ENCODE measurements around the gene ZBTB47.

The ZBTB47 gene

GRCh38 chr3:42612217-42612616 is 41.3 kb upstream of the ZBTB47 start:
- Histone ChIP-seq H2AK5ac (ENCODE audit: low read length) (no peak overlapping the region), H4K12ac (ENCODE audit: low read depth, low read length) (no peak overlapping the region), H3K4me2 (ENCODE audit: low read length) (no peak overlapping the region), H2BK12ac (ENCODE audit: low read length) (no peak overlapping the region), H3K27me3 (ENCODE audit: insufficient read depth, low read length) (no peaks in the 10 kb centered on the region), H3K79me1 (ENCODE audit: low read length) (no peaks in the 10 kb centered on the region), H3K4me1 (ENCODE audit: control insufficient read depth in 1 of 2, insufficient read depth in 2 of 2, low read length in 2 of 2) (no peaks in the 10 kb centered on the region), H3K18ac (ENCODE audit: low read length) (no peak overlapping the region), H2BK5ac (ENCODE audit: low read depth, low read length, poor library complexity) (no peak overlapping the region), H3K9me3 (ENCODE audit: insufficient read depth, low read depth, low read length) (no peaks in the 10 kb centered on the region), H3K4me3 (ENCODE audit: low read depth, low read length) (no peak overlapping the region), H4K91ac (ENCODE audit: low read depth, low read length) (no peak overlapping the region), H3K9ac (ENCODE audit: low read length) (no peak overlapping the region), H4K8ac (ENCODE audit: low read depth, low read length) (no peak overlapping the region), H3K27ac (ENCODE audit: low read depth, low read length) (no peak overlapping the region), H3K14ac (ENCODE audit: low read length) (no peak overlapping the region), H3K79me2 (ENCODE audit: control insufficient read depth, insufficient read depth, low read length, poor library complexity) (peaks cover 2% of the 10 kb centered on the region), H3K23ac (ENCODE audit: low read length) (no peak overlapping the region), H3K4ac (ENCODE audit: low read depth, low read length) (no peak overlapping the region), H2BK120ac (ENCODE audit: insufficient read depth, low read length, poor library complexity) (no peak overlapping the region), H3K36me3 (ENCODE audit: control insufficient read depth in 1 of 2, insufficient read depth in 2 of 2, low read length in 2 of 2) (peaks cover 5 to 9% of the 10 kb centered on the region in 2 experiments), H2AFZ (ENCODE audit: insufficient read depth, low read length, poor library complexity) (no peak overlapping the region)
- no peak for DNase-seq
- no CpG with 5 or more reads among the region's 1 CpG for WGBS (ENCODE audit: extremely low coverage, insufficient coverage, insufficient read length)

GRCh38 chr3:42612928-42613327 is 40.6 kb upstream of the ZBTB47 start:
- no peak overlapping the region for H4K12ac ChIP-seq (ENCODE audit: low read depth, low read length)
- no peak overlapping the region for H2AK5ac ChIP-seq (ENCODE audit: low read length)
- no CpG with 5 or more reads among the region's 3 CpGs for WGBS (ENCODE audit: extremely low coverage, insufficient coverage, insufficient read length)

DNA sequence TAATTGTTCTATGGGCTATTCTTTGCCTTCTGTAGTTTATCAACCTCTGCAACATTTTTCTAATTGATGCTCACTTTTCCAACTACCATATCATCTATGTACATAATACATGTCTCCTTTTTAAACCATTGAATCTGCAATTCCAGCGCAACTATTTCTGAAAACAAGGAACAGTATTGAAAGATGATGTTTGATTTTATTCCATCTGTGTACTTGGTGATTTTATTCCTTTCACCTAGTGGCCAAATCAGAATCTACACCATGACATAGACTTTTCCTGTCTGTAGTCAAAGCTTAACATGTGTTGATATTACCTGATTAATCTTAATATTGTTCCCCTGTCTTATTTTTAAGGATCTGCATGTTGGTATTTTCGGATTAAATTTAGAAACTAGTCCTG is 40.0 kb upstream of the ZBTB47 start:
- H3K9me3 ChIP-seq (ENCODE audit: insufficient read depth, low read depth, low read length): no peaks in the 10 kb centered on the region
- H3K18ac ChIP-seq (ENCODE audit: low read length): no peak overlapping the region
- no peak overlapping the region for H2AK5ac ChIP-seq (ENCODE audit: low read length)
- WGBS (ENCODE audit: extremely low coverage, insufficient coverage, insufficient read length): no CpG with 5 or more reads among the region's 2 CpGs
- DNase-seq: peak in 1 of 2 donors; percentile 24
- no peak overlapping the region for H2AFZ ChIP-seq (ENCODE audit: insufficient read depth, low read length, poor library complexity)
- no peak overlapping the region for H3K27ac ChIP-seq (ENCODE audit: low read depth, low read length)
- H3K4me2 ChIP-seq (ENCODE audit: low read length): no peak overlapping the region
- H2BK120ac ChIP-seq (ENCODE audit: insufficient read depth, low read length, poor library complexity): no peak overlapping the region
- no peaks in the 10 kb centered on the region for H3K79me2 ChIP-seq (ENCODE audit: control insufficient read depth, insufficient read depth, low read length, poor library complexity)
- no peaks in the 10 kb centered on the region for H3K4me1 ChIP-seq (ENCODE audit: control insufficient read depth in 1 of 2, insufficient read depth in 2 of 2, low read length in 2 of 2)
- H3K14ac ChIP-seq (ENCODE audit: low read length): no peak overlapping the region
- H3K79me1 ChIP-seq (ENCODE audit: low read length): no peaks in the 10 kb centered on the region
- no peak overlapping the region for H2BK12ac ChIP-seq (ENCODE audit: low read length)
- no peak overlapping the region for H3K9ac ChIP-seq (ENCODE audit: low read length)
- no peak overlapping the region for H4K8ac ChIP-seq (ENCODE audit: low read depth, low read length)
- H3K4ac ChIP-seq (ENCODE audit: low read depth, low read length): no peak overlapping the region
- no peak overlapping the region for H3K4me3 ChIP-seq (ENCODE audit: low read depth, low read length)
- H4K12ac ChIP-seq (ENCODE audit: low read depth, low read length): no peak overlapping the region
- H3K23ac ChIP-seq (ENCODE audit: low read length): no peak overlapping the region
- no peak overlapping the region for H2BK5ac ChIP-seq (ENCODE audit: low read depth, low read length, poor library complexity)
- H3K27me3 ChIP-seq (ENCODE audit: insufficient read depth, low read length): no peaks in the 10 kb centered on the region
- peaks cover 4 to 8% of the 10 kb centered on the region in 2 experiments for H3K36me3 ChIP-seq (ENCODE audit: control insufficient read depth in 1 of 2, insufficient read depth in 2 of 2, low read length in 2 of 2)
- no peak overlapping the region for H4K91ac ChIP-seq (ENCODE audit: low read depth, low read length)

More at GRCh38 chr3:42612928-42613327, 40.6 kb upstream of the ZBTB47 start:
- Histone ChIP-seq H3K9ac (ENCODE audit: low read length) (no peak overlapping the region), H3K4ac (ENCODE audit: low read depth, low read length) (no peak overlapping the region), H3K9me3 (ENCODE audit: insufficient read depth, low read depth, low read length) (no peaks in the 10 kb centered on the region), H4K8ac (ENCODE audit: low read depth, low read length) (no peak overlapping the region), H3K14ac (ENCODE audit: low read length) (no peak overlapping the region), H3K79me1 (ENCODE audit: low read length) (no peaks in the 10 kb centered on the region), H2BK120ac (ENCODE audit: insufficient read depth, low read length, poor library complexity) (no peak overlapping the region), H3K4me1 (ENCODE audit: control insufficient read depth in 1 of 2, insufficient read depth in 2 of 2, low read length in 2 of 2) (no peaks in the 10 kb centered on the region), H3K27ac (ENCODE audit: low read depth, low read length) (no peak overlapping the region), H3K27me3 (ENCODE audit: insufficient read depth, low read length) (no peaks in the 10 kb centered on the region), H2BK5ac (ENCODE audit: low read depth, low read length, poor library complexity) (no peak overlapping the region), H3K36me3 (ENCODE audit: control insufficient read depth in 1 of 2, insufficient read depth in 2 of 2, low read length in 2 of 2) (peaks cover 5 to 8% of the 10 kb centered on the region in 2 experiments), H3K79me2 (ENCODE audit: control insufficient read depth, insufficient read depth, low read length, poor library complexity) (peaks cover 2% of the 10 kb centered on the region), H3K4me3 (ENCODE audit: low read depth, low read length) (no peak overlapping the region), H3K23ac (ENCODE audit: low read length) (no peak overlapping the region), H3K4me2 (ENCODE audit: low read length) (no peak overlapping the region), H4K91ac (ENCODE audit: low read depth, low read length) (no peak overlapping the region), H2BK12ac (ENCODE audit: low read length) (no peak overlapping the region), H2AFZ (ENCODE audit: insufficient read depth, low read length, poor library complexity) (no peak overlapping the region), H3K18ac (ENCODE audit: low read length) (no peak overlapping the region)
- no peak for DNase-seq

- Histone ChIP-seq H2BK12ac (ENCODE audit: low read length) (no peak overlapping the region), H3K14ac (ENCODE audit: low read length) (no peak overlapping the region), H2BK120ac (ENCODE audit: insufficient read depth, low read length, poor library complexity) (no peak overlapping the region), H3K4me3 (ENCODE audit: low read depth, low read length) (no peak overlapping the region), H3K4ac (ENCODE audit: low read depth, low read length) (no peak overlapping the region), H3K79me1 (ENCODE audit: low read length) (no peaks in the 10 kb centered on the region), H3K23ac (ENCODE audit: low read length) (no peak overlapping the region), H3K27me3 (ENCODE audit: insufficient read depth, low read length) (no peaks in the 10 kb centered on the region), H4K91ac (ENCODE audit: low read depth, low read length) (no peak overlapping the region), H2BK5ac (ENCODE audit: low read depth, low read length, poor library complexity) (no peak overlapping the region), H4K8ac (ENCODE audit: low read depth, low read length) (no peak overlapping the region), H3K36me3 (ENCODE audit: control insufficient read depth in 1 of 2, insufficient read depth in 2 of 2, low read length in 2 of 2) (peaks cover 2 to 20% of the 10 kb centered on the region in 2 experiments), H4K12ac (ENCODE audit: low read depth, low read length) (no peak overlapping the region), H3K9me3 (ENCODE audit: insufficient read depth, low read depth, low read length) (no peaks in the 10 kb centered on the region), H3K4me1 (ENCODE audit: control insufficient read depth in 1 of 2, insufficient read depth in 2 of 2, low read length in 2 of 2) (no peaks in the 10 kb centered on the region), H2AFZ (ENCODE audit: insufficient read depth, low read length, poor library complexity) (no peak overlapping the region), H3K79me2 (ENCODE audit: control insufficient read depth, insufficient read depth, low read length, poor library complexity) (no peaks in the 10 kb centered on the region), H3K18ac (ENCODE audit: low read length) (no peak overlapping the region), H3K27ac (ENCODE audit: low read depth, low read length) (no peak overlapping the region), H3K4me2 (ENCODE audit: low read length) (no peak overlapping the region), H3K9ac (ENCODE audit: low read length) (no peak overlapping the region), H2AK5ac (ENCODE audit: low read length) (no peak overlapping the region)
- no peak for DNase-seq
- no CpG with 5 or more reads among the region's 2 CpGs for WGBS (ENCODE audit: extremely low coverage, insufficient coverage, insufficient read length)
Observed at GRCh38 chr3:42631620-42632019, 21.9 kb upstream of the ZBTB47 start.
